Spleen (tissue), 7 donors: ENCODE results near the gene PPP2R2B.

Source experiments
- POLR2A ChIP-seq, 3 donors: fragments of 450-650 bp; IDR thresholded peaks; one replicate each; pipeline ENCODE4 v1.5.1; 2017; ENCODE audit warnings: antibody characterized with exemption in 3 of 3, mild to moderate bottlenecking in 1 of 3
- POLR2AphosphoS5 ChIP-seq, 3 donors: sonication (generic); formaldehyde crosslinking; IDR thresholded peaks; one replicate each; pipeline ENCODE4 v1.5.1; 2017; ENCODE audit warnings: antibody characterized with exemption in 3 of 3
- TF ChIP-seq, protein P1 (sequence below), 11 experiments: fragments of 200-600 bp in 7 of 11; fragments of 450-650 bp in 4 of 11; sonication (generic) in 4 of 11; IDR thresholded peaks in 8 of 11; conservative IDR thresholded peaks in 3 of 11; 1 replicate in 7 of 11; 2 replicates in 4 of 11; pipeline versions ENCODE4 v1.4.0 to v1.8.0; 2016 to 2021; ENCODE audit warnings: antibody characterized with exemption in 11 of 11, inconsistent platforms in 4 of 11, mild to moderate bottlenecking in 1 of 11
- donor health status: DM: no; HTN: no; CAD: no; lungs with moderate emphysema.
- donor health status: DM: no; HTN: no; CAD: no.
- donor health status: DM: no; HTN: no; CAD: no.

DNA sequence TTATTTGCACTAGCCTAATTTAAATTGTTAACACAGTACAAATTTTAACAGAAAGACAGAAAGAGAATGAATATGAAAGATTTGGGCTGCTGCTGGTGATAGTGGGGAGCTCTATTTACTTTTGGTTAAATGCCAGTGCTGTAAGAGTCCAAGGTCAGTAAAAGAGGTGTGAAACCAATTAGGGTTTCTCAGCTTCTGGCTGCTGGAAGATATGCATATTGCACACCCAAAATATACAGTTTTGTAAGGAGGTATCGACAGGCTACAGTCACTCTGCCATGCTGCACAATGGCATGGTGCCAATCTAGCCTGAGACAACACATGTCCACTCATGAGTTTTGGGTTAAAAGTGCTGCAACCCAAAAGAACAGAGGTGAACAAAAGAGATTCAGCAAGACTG lies 79.3 kb downstream of the PPP2R2B start:
- TF ChIP-seq, protein P1, sequence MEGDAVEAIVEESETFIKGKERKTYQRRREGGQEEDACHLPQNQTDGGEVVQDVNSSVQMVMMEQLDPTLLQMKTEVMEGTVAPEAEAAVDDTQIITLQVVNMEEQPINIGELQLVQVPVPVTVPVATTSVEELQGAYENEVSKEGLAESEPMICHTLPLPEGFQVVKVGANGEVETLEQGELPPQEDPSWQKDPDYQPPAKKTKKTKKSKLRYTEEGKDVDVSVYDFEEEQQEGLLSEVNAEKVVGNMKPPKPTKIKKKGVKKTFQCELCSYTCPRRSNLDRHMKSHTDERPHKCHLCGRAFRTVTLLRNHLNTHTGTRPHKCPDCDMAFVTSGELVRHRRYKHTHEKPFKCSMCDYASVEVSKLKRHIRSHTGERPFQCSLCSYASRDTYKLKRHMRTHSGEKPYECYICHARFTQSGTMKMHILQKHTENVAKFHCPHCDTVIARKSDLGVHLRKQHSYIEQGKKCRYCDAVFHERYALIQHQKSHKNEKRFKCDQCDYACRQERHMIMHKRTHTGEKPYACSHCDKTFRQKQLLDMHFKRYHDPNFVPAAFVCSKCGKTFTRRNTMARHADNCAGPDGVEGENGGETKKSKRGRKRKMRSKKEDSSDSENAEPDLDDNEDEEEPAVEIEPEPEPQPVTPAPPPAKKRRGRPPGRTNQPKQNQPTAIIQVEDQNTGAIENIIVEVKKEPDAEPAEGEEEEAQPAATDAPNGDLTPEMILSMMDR (IDR thresholded peaks at IDR 0.05 in 8 of 11, conservative IDR thresholded peaks at IDR 0.05 in 3 of 11): no peak
- TF ChIP-seq POLR2AphosphoS5 (IDR thresholded peaks at IDR 0.05) (no peak), POLR2A (IDR thresholded peaks at IDR 0.05) (no peak)
